ENCODE results near the gene STOX2.

Gene STOX2

DNA sequence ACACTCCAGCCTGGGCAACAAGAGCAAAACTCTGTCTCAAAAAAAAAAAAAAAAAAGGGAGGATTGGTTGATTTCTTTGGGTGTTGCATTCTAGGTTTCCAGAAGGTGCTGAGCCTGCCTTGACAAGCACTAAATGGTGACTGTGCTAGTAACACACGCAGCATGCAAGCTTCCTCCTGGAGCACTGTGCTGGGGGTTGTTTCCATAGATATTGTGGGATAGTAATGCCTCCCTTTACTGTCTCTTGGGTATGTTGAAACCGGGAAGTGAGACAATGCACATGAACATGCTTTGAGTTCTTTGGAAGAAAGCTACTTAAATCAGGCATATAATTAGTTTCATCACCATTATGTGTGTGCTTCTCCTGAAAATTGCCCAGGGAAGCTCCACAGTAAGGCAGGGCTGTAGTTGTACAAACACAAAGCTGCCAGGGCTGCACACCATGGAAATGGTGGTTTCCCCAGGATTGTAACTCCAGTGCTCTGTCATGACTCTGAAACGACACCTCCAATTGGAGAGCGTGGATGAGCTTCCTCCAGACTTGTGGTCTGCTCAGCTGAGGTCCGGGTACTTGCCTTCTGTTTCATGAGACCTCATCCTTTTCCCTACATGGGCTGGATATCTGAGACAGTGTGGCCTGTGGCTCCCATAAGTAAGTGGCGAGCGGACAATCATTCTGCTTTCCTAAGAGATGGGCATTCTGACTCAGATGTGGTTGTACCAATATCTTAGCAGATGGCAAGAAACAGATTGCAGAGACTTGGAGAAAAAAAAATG lies 31.5 kb upstream of the STOX2 start:
- Histone ChIP-seq H3K4me3 (ENCODE audit: low read length) (no peak overlapping the region), H3K9ac (ENCODE audit: low read length) (no peak overlapping the region), H3K9me3 (ENCODE audit: control insufficient read depth, low read length) (no peaks in the 10 kb centered on the region), H3K4me1 (ENCODE audit: control insufficient read depth, insufficient read depth, low read length) (peaks cover 9% of the 10 kb centered on the region), H3K36me3 (ENCODE audit: control insufficient read depth, insufficient read depth, low read length) (no peaks in the 10 kb centered on the region), H3K27me3 (ENCODE audit: control insufficient read depth, insufficient read depth, low read length) (no peaks in the 10 kb centered on the region)

DNA sequence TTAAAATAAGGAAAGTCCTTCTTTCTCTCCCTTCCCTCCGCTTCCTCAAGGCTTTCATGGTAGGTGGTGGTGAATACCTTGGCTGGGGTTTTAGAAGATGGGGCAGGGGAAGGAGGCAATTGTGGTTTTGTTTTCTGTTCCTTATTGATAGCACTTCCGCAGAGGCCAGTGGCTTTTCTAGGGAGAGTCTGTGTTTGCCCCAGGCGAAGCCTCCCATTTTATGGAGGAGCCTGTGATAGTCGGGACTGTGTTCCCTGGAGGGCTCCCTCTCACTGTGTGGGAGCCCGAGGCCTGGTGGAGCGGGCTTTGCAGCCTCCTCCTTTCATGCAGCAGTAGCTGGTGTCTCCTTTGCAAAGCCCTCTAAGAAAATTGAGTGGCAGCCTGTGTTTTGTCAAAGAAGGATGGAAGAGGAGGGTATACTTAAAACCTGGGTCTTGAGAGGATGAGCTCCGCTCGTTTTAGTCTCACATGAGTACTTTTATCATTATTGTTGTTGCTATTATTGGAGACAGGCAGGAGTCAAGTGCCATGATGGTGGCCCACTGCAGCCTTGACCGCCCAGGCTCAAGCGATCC lies 29.8 kb upstream of the STOX2 start:
- H3K27me3 ChIP-seq (ENCODE audit: control insufficient read depth, insufficient read depth, low read length), result no peaks in the 10 kb centered on the region
- H3K9me3 ChIP-seq (ENCODE audit: control insufficient read depth, low read length), result no peaks in the 10 kb centered on the region
- H3K4me1 ChIP-seq (ENCODE audit: control insufficient read depth, insufficient read depth, low read length), result peaks cover 9% of the 10 kb centered on the region
- H3K36me3 ChIP-seq (ENCODE audit: control insufficient read depth, insufficient read depth, low read length), result no peaks in the 10 kb centered on the region
- H3K9ac ChIP-seq (ENCODE audit: low read length), result no peak overlapping the region
- H3K4me3 ChIP-seq (ENCODE audit: low read length), result no peak overlapping the region

DNA sequence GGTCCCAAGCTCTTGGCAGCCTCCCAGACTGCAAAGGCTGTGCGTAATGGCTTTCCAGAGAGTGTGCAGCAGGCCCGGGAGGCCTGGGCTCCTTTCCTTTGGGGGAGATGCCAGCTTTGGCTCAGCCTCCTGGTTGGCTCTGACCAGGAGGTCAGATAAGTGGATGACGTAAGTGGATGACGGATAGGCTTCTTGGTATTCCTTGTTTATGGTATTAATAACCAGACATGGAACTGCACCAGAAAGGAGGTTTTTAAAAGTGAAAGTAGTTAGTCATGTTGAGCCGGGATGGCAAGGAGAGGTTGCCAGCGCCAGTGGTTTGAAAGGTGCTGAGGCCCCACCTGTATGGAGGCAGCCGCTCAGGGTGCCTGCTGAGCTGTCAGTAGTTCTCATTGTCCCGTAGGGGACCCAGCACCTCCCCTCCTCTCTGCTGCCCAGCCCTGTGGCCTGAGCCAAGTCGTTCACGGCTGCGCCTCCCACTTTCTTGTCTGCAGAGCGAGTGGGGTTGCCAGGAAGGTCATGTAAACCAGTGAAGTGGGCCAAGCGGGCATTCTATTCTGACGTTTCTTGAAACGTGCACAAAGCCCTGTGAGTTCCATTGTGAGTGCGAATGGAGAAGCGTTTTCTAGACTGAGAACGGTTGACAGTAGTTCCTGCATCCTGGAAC lies 28.7 kb upstream of the STOX2 start:
- Histone ChIP-seq H3K4me1 (ENCODE audit: control insufficient read depth, insufficient read depth, low read length) (peaks cover 9% of the 10 kb centered on the region), H3K4me3 (ENCODE audit: low read length) (peak overlapping the region; percentile 24), H3K36me3 (ENCODE audit: control insufficient read depth, insufficient read depth, low read length) (no peaks in the 10 kb centered on the region), H3K9me3 (ENCODE audit: control insufficient read depth, low read length) (no peaks in the 10 kb centered on the region), H3K9ac (ENCODE audit: low read length) (peak overlapping the region; percentile 56), H3K27me3 (ENCODE audit: control insufficient read depth, insufficient read depth, low read length) (no peaks in the 10 kb centered on the region)

DNA sequence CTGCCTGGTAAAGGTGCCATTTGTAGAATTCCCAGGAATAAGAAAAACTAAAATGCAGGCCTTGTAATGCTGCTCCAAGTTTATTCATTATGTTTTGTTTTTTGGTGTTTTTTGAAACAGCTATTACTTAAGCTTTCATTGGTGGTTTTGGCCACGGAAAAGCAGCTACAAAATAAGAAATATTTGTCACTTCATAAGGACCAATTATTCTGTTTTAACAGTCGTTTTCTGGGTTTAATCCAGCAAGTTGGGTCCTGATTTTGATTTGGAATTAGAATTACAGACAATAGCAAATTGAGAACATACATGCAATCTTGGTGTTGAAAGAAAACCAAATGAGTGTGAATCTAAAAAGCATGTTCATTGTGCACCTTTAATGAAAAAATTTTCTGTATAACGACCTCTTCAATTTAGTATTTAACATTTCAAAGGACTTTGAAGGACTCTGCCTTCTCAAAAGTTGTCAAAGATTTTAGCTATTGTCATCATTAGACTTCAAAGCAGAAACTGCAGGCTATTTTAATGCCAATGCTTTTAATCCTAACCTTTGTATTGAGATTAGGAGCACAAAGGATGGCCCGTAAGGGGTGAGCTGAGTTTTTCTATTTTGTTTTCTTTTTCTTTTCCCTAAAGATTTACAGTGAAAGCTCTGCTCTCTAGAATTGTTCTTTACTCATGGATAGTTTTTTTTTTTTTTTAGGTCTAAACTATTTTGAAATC lies 26.7 kb upstream of the STOX2 start:
- Histone ChIP-seq H3K9me3 (ENCODE audit: control insufficient read depth, low read length) (no peaks in the 10 kb centered on the region), H3K4me1 (ENCODE audit: control insufficient read depth, insufficient read depth, low read length) (peaks cover 9% of the 10 kb centered on the region), H3K4me3 (ENCODE audit: low read length) (no peak overlapping the region), H3K27me3 (ENCODE audit: control insufficient read depth, insufficient read depth, low read length) (no peaks in the 10 kb centered on the region), H3K9ac (ENCODE audit: low read length) (no peak overlapping the region), H3K36me3 (ENCODE audit: control insufficient read depth, insufficient read depth, low read length) (no peaks in the 10 kb centered on the region)

DNA sequence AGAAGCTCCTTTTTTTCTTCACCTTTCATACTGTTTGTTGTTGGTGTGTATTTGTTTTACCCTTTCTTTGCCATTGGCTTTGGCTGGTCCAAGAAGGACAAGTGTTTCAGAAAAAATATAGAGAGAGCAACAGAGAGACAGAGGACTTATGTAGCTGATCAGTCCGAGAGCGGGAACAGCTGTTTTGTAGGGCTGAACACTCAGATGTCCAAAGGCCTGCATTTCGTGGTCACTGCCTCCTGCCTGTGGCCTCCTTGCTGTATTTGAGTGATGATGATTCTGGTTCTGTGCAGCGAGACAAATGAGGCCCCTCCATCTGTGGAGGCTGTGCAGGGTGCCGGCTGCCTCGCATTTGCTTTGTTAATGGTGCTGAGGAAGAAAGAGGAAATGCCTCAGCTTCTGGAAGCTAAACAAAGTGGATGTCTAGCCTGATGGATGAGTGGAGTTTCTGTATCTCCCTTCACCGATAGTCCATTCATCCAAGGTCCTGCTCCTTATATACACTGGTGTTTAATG lies 19.8 kb upstream of the STOX2 start:
- H3K4me1 ChIP-seq (ENCODE audit: control insufficient read depth, insufficient read depth, low read length), result no peaks in the 10 kb centered on the region

DNA sequence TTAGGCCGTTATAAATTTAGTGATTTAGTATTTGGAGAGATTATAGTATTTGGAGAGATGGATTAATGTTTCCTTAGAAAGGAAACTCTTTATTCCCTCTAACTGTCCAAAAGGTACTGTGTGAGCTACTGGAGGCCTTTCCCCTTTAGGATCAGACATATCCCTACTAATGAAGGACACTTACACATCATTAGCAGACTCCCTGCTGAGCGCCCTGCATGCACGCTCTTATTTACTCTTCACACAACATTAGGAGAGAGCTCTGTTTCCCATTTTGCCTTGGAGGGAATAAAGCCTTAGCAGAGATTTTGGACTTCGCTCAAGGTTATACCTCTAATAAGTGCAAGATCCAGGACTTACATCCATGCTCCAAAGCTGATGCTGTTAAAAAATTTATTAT lies 17.8 kb upstream of the STOX2 start:
- H3K36me3 ChIP-seq (ENCODE audit: control insufficient read depth, insufficient read depth, low read length), result no peaks in the 10 kb centered on the region
- H3K27me3 ChIP-seq (ENCODE audit: control insufficient read depth, insufficient read depth, low read length), result no peaks in the 10 kb centered on the region
- H3K9me3 ChIP-seq (ENCODE audit: control insufficient read depth, low read length), result no peaks in the 10 kb centered on the region
- H3K4me3 ChIP-seq (ENCODE audit: low read length), result no peak overlapping the region
- H3K4me1 ChIP-seq (ENCODE audit: control insufficient read depth, insufficient read depth, low read length), result no peaks in the 10 kb centered on the region
- no peak overlapping the region for H3K9ac ChIP-seq (ENCODE audit: low read length)

More for the DNA sequence above, 19.8 kb upstream of the STOX2 start:
- H3K36me3 ChIP-seq (ENCODE audit: control insufficient read depth, insufficient read depth, low read length), result no peaks in the 10 kb centered on the region
- H3K9ac ChIP-seq (ENCODE audit: low read length), result no peak overlapping the region
- no peaks in the 10 kb centered on the region for H3K27me3 ChIP-seq (ENCODE audit: control insufficient read depth, insufficient read depth, low read length)
- no peaks in the 10 kb centered on the region for H3K9me3 ChIP-seq (ENCODE audit: control insufficient read depth, low read length)
- no peak overlapping the region for H3K4me3 ChIP-seq (ENCODE audit: low read length)

DNA sequence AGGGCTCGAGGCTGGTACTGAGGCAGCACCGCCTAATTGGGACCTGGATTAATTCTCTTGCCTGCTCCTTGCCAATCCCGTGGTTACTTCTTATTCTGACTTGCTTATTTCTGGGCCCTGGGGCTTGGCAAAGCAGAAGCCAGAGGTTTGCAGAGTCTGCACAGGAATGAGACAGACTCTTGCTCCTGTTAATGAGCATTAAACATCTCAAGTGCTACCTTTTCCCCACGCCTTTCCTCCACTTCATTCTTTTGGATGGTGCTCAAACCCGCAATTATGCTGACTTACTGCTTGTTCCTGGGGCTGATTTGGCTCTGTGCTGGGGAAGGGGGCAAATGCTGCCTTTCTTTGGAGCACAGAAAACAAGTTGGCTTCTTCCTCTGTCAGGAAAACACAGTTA lies 16.5 kb upstream of the STOX2 start:
- no peaks in the 10 kb centered on the region for H3K27me3 ChIP-seq (ENCODE audit: control insufficient read depth, insufficient read depth, low read length)
- H3K4me3 ChIP-seq (ENCODE audit: low read length), result no peak overlapping the region
- no peaks in the 10 kb centered on the region for H3K9me3 ChIP-seq (ENCODE audit: control insufficient read depth, low read length)
- H3K4me1 ChIP-seq (ENCODE audit: control insufficient read depth, insufficient read depth, low read length), result no peaks in the 10 kb centered on the region
- H3K36me3 ChIP-seq (ENCODE audit: control insufficient read depth, insufficient read depth, low read length), result no peaks in the 10 kb centered on the region
- H3K9ac ChIP-seq (ENCODE audit: low read length), result no peak overlapping the region

DNA sequence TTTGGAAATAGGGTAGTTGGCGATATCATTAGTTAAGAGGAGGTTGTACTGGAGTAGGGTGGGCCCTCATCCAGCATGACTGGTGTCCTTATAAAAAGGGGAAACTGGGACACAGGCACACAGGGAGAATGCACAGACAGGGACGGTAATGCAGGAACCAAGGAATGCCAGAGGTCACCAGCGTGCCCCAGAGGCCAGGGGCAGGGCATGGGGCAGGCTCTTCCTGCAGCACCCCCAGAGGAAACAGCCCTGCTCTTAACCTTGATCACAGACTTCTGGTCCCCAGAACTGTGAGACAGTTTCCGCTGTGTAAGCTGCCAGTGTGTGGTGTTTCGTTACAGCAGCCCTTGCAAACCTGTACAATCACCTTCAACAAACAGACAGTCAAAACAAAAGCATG lies 15.9 kb upstream of the STOX2 start:
- Histone ChIP-seq H3K27me3 (ENCODE audit: control insufficient read depth, insufficient read depth, low read length) (no peaks in the 10 kb centered on the region), H3K36me3 (ENCODE audit: control insufficient read depth, insufficient read depth, low read length) (no peaks in the 10 kb centered on the region), H3K4me3 (ENCODE audit: low read length) (no peak overlapping the region), H3K9ac (ENCODE audit: low read length) (no peak overlapping the region), H3K9me3 (ENCODE audit: control insufficient read depth, low read length) (no peaks in the 10 kb centered on the region), H3K4me1 (ENCODE audit: control insufficient read depth, insufficient read depth, low read length) (no peaks in the 10 kb centered on the region)

DNA sequence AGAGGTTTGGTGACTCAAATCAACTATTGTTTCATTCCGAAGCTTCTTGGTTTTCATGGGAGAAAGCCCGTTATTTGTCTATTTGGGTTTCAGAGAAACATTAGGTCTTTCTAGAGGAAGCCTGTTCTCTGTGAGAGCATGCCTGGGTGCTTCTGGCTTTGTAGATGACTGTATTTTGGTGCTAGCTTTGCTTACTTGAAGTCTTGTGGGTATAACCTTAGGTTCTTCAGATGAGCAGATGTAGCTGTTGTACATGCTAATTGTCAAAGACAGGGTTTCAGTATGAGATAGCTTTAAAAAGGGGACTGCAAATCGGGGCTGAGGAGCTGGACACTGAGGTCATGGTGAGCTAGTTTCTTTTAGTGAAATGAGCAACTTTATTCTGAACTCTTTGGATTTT lies 7.9 kb upstream of the STOX2 start:
- H3K9me3 ChIP-seq (ENCODE audit: control insufficient read depth, low read length), result no peaks in the 10 kb centered on the region
- H3K4me3 ChIP-seq (ENCODE audit: low read length), result no peak overlapping the region
- no peaks in the 10 kb centered on the region for H3K4me1 ChIP-seq (ENCODE audit: control insufficient read depth, insufficient read depth, low read length)
- H3K9ac ChIP-seq (ENCODE audit: low read length), result no peak overlapping the region
- no peaks in the 10 kb centered on the region for H3K27me3 ChIP-seq (ENCODE audit: control insufficient read depth, insufficient read depth, low read length)
- H3K36me3 ChIP-seq (ENCODE audit: control insufficient read depth, insufficient read depth, low read length), result no peaks in the 10 kb centered on the region

DNA sequence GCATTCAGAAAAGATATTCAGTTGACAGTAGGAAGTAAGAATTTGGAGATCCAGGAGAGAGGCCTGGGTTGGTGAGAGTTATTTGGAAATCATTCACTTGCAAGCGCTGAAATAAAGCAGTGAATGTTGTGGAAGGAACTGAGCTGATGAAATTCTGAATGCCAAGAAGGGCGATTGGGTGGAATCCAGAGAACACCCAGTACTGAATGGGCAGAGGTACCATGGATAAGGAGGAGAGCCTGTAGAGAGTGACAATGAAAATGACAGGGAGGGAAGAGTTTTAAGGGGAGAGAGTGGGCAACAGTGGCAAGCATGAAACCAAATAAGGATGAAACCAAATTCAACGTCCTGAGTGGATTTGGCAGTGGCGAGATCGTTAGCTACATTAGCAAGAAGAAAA lies 6.7 kb upstream of the STOX2 start:
- H3K27me3 ChIP-seq (ENCODE audit: control insufficient read depth, insufficient read depth, low read length), result no peaks in the 10 kb centered on the region
- no peak overlapping the region for H3K4me3 ChIP-seq (ENCODE audit: low read length)
- H3K36me3 ChIP-seq (ENCODE audit: control insufficient read depth, insufficient read depth, low read length), result no peaks in the 10 kb centered on the region
- no peaks in the 10 kb centered on the region for H3K4me1 ChIP-seq (ENCODE audit: control insufficient read depth, insufficient read depth, low read length)
- no peaks in the 10 kb centered on the region for H3K9me3 ChIP-seq (ENCODE audit: control insufficient read depth, low read length)
- H3K9ac ChIP-seq (ENCODE audit: low read length), result no peak overlapping the region

DNA sequence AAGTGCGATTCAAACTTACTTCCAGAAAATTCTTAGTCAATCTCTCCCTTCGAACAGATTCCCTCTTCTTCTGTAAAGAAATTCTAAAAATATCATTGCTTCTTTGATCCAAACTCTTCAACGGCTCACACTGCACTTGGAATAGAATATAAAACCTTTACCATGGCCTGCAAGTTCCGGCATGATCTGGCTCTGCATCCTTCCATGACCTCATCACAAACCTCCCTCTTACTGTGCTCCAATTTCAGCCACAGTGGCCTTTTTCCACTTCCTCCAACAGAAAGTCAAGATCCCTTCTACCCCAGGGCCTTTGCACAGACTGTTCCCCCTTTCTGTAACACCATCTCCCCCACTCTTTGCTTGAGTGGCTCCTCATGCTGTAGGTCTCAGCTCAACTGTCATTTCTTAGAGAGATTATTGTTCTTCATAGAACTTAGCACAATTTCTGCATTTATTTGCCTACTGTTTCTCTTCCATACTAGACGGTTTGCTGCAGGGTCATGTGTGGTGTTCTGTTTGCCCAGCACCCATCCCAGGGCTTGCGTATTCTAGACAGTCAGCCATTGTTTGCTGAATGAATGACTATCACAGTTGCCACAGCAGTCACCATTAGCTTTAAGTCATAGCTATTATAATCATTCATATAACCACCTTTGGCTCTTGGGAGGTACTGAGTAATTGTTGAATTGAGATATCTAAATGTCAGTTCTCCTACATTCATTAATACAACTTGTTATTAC lies 1.9 kb upstream of the STOX2 start:
- Histone ChIP-seq H3K9ac (ENCODE audit: low read length) (no peak overlapping the region), H3K4me3 (ENCODE audit: low read length) (no peak overlapping the region), H3K9me3 (ENCODE audit: control insufficient read depth, low read length) (no peaks in the 10 kb centered on the region), H3K4me1 (ENCODE audit: control insufficient read depth, insufficient read depth, low read length) (peaks cover 4% of the 10 kb centered on the region), H3K36me3 (ENCODE audit: control insufficient read depth, insufficient read depth, low read length) (no peaks in the 10 kb centered on the region), H3K27me3 (ENCODE audit: control insufficient read depth, insufficient read depth, low read length) (peaks cover 14% of the 10 kb centered on the region)
